H9 (cell line): ENCODE data around the gene PLEKHF1. TPM values are rescaled to one million over a fixed set of nuclear protein-coding genes. Genes with fewer than 3 reads are reported as not detected.

Experiments used
- DNase-seq: peaks from one replicate; pipeline ENCODE4 v3.0.0-alpha.2; 2017
- H2AFZ ChIP-seq: one replicate; pipeline ENCODE4 v1.6.1; 2013; ENCODE audit warnings: mild to moderate bottlenecking, low read length, control low read depth, moderate library complexity
- H2AK5ac ChIP-seq: 2 replicates; pipeline ENCODE4 v1.6.1; 2013; ENCODE audit warnings: low read length, control low read depth, mixed read lengths; ENCODE audit not compliant: insufficient read length
- H2BK120ac ChIP-seq: one replicate; pipeline ENCODE4 v1.6.1; 2013; ENCODE audit warnings: low read depth, mild to moderate bottlenecking, low read length, control low read depth, inconsistent platforms; ENCODE audit not compliant: poor library complexity, severe bottlenecking
- H2BK12ac ChIP-seq: 2 replicates; pipeline ENCODE4 v1.6.1; 2013; ENCODE audit warnings: low read length, control low read depth, mixed read lengths, low read depth; ENCODE audit not compliant: insufficient read length
- H2BK15ac ChIP-seq: 2 replicates; pipeline ENCODE4 v1.6.1; 2013; ENCODE audit warnings: low read depth, low read length, control low read depth
- H2BK20ac ChIP-seq: one replicate; pipeline ENCODE4 v1.6.1; 2013; ENCODE audit warnings: low read depth, mild to moderate bottlenecking, low read length, control low read depth, inconsistent platforms; ENCODE audit not compliant: poor library complexity, severe bottlenecking
- H2BK5ac ChIP-seq: 2 replicates; pipeline ENCODE4 v1.6.1; 2013; ENCODE audit warnings: low read length, control low read depth, mixed read lengths; ENCODE audit not compliant: insufficient read length
- H3K14ac ChIP-seq: 2 replicates; pipeline ENCODE4 v1.6.1; 2013; ENCODE audit warnings: low read length, control low read depth; ENCODE audit not compliant: insufficient read depth
- H3K18ac ChIP-seq: 2 replicates; pipeline ENCODE4 v1.6.1; 2013; ENCODE audit warnings: low read depth, mild to moderate bottlenecking, mixed read lengths, low read length, control low read depth; ENCODE audit not compliant: insufficient read length
- H3K23ac ChIP-seq: 2 replicates; pipeline ENCODE4 v1.6.1; 2013; ENCODE audit warnings: low read length, control low read depth, mixed read lengths, low read depth; ENCODE audit not compliant: insufficient read length
- H3K23me2 ChIP-seq: 2 replicates; pipeline ENCODE4 v1.6.1; 2013; ENCODE audit warnings: low read depth, mild to moderate bottlenecking, mixed read lengths, low read length, control low read depth; ENCODE audit not compliant: insufficient read length, poor library complexity, severe bottlenecking
- H3K27ac ChIP-seq: 2 replicates; pipeline ENCODE4 v1.5.1; 2013; ENCODE audit warnings: low read length, control low read depth, mixed read lengths, low read depth; ENCODE audit not compliant: insufficient read length
- H3K27me3 ChIP-seq: 2 replicates; pipeline ENCODE4 v1.6.1; 2013; ENCODE audit warnings: low read length, control low read depth, inconsistent platforms; ENCODE audit not compliant: insufficient read depth
- H3K4ac ChIP-seq: 2 replicates; pipeline ENCODE4 v1.6.1; 2013; ENCODE audit warnings: low read depth, mild to moderate bottlenecking, control low read depth, inconsistent platforms, low read length, moderate library complexity
- H3K4me1 ChIP-seq: 2 replicates; pipeline ENCODE4 v1.6.1; 2013; ENCODE audit warnings: low read length, control low read depth, inconsistent platforms; ENCODE audit not compliant: insufficient read depth
- H3K4me2 ChIP-seq: 2 replicates; pipeline ENCODE4 v1.6.1; 2013; ENCODE audit warnings: low read length, control low read depth, mixed read lengths; ENCODE audit not compliant: insufficient read length, insufficient read depth
- H3K56ac ChIP-seq: 2 replicates; pipeline ENCODE4 v1.6.1; 2013; ENCODE audit warnings: low read depth, mild to moderate bottlenecking, mixed read lengths, low read length, control low read depth; ENCODE audit not compliant: insufficient read length
- H3K79me1 ChIP-seq: 2 replicates; pipeline ENCODE4 v1.6.1; 2013; ENCODE audit warnings: low read depth, mild to moderate bottlenecking, moderate library complexity, low read length, control low read depth, inconsistent platforms; ENCODE audit not compliant: insufficient read depth, poor library complexity, severe bottlenecking
- H3K79me2 ChIP-seq: 2 replicates; pipeline ENCODE4 v1.6.1; 2013; ENCODE audit warnings: low read length, control low read depth, inconsistent platforms; ENCODE audit not compliant: insufficient read depth
- H3K9ac ChIP-seq: 2 replicates; pipeline ENCODE4 v1.6.1; 2013; ENCODE audit warnings: low read length, control low read depth, mixed read lengths; ENCODE audit not compliant: insufficient read length; ENCODE audit errors: extremely low read depth
- H3K9me3 ChIP-seq: one replicate; pipeline ENCODE4 v1.6.1; 2013; ENCODE audit warnings: low read depth, low read length, inconsistent platforms; ENCODE audit not compliant: control insufficient read depth
- H3T11ph ChIP-seq: one replicate; pipeline ENCODE4 v1.6.1; 2013; ENCODE audit warnings: mild to moderate bottlenecking, low read length, control low read depth, inconsistent platforms
- H4K20me1 ChIP-seq: one replicate; pipeline ENCODE4 v1.6.1; 2013; ENCODE audit not compliant: control insufficient read depth, insufficient read length, insufficient read depth
- H4K5ac ChIP-seq: 2 replicates; pipeline ENCODE4 v1.6.1; 2013; ENCODE audit warnings: low read depth, mild to moderate bottlenecking, mixed read lengths, low read length, control low read depth; ENCODE audit not compliant: insufficient read length
- H4K8ac ChIP-seq: replicated peaks from 2 replicates; pipeline ENCODE4 v1.6.1; 2013; ENCODE audit warnings: low read length, control low read depth, mixed read lengths, low read depth; ENCODE audit not compliant: insufficient read length
- H4K91ac ChIP-seq: 2 replicates; pipeline ENCODE4 v1.6.1; 2013; ENCODE audit warnings: low read depth, mild to moderate bottlenecking, moderate library complexity, mixed read lengths, low read length, control low read depth; ENCODE audit not compliant: insufficient read length
- H3K27ac Mint-ChIP-seq, 3 experiments: 2 replicates in 2 of 3; 3 replicates in 1 of 3; pipeline ENCODE4 v1.8.0; 2020 to 2021; ENCODE audit warnings: mixed read lengths in 3 of 3, mild to moderate bottlenecking in 1 of 3, moderate library complexity in 1 of 3
- H3K27me3 Mint-ChIP-seq: 2 replicates; pipeline ENCODE4 v1.8.0; 2021; ENCODE audit warnings: low read depth, mild to moderate bottlenecking, moderate library complexity, mixed read lengths
- H3K36me3 Mint-ChIP-seq, 3 experiments: 2 replicates in 2 of 3; 3 replicates in 1 of 3; pipeline ENCODE4 v1.8.0; 2020 to 2021; ENCODE audit warnings: low read depth in 3 of 3, mixed read lengths in 3 of 3; ENCODE audit not compliant: insufficient read depth in 1 of 3
- H3K4me1 Mint-ChIP-seq, 2 experiments: 2 replicates each; pipeline ENCODE4 v1.8.0; 2020; ENCODE audit warnings: mixed read lengths in 2 of 2
- H3K4me3 Mint-ChIP-seq, 2 experiments: 2 replicates in 1 of 2; 3 replicates in 1 of 2; pipeline ENCODE4 v1.8.0; 2020 to 2021; ENCODE audit warnings: mild to moderate bottlenecking in 2 of 2, mixed read lengths in 2 of 2, moderate library complexity in 1 of 2
- H3K9me3 Mint-ChIP-seq, 2 experiments: 2 replicates in 1 of 2; 3 replicates in 1 of 2; pipeline ENCODE4 v1.8.0; 2020; ENCODE audit warnings: mild to moderate bottlenecking in 2 of 2, mixed read lengths in 2 of 2, moderate library complexity in 1 of 2
- WGBS: extraction: QIAGEN DNeasy Blood & Tissue Kit; methylation state at CpG from one replicate; pipeline ENCODE4 v1.1.7; 2013; ENCODE audit warnings: missing lambda C conversion rate, low lambda C conversion rate, mixed read lengths; ENCODE audit not compliant: insufficient read length; ENCODE audit errors: extremely low coverage; 5-methylcytosine and 5-hydroxymethylcytosine counted together
- total RNA-seq: library from RNA; stranded (reverse); gene quantifications from 2 replicates; pipeline ENCODE4 v1.2.1, GENCODE V29; 2021
- TF ChIP-seq, protein P1 (sequence below): fragments of 200-600 bp; sonication (generic); conservative IDR thresholded peaks from 3 replicates; pipeline ENCODE4 v1.8.0; 2021; ENCODE audit warnings: antibody characterized with exemption, mild to moderate bottlenecking

PLEKHF1 gene
- total RNA-seq, 1 experiment from 2014 or later: 4.9 TPM

DNA sequence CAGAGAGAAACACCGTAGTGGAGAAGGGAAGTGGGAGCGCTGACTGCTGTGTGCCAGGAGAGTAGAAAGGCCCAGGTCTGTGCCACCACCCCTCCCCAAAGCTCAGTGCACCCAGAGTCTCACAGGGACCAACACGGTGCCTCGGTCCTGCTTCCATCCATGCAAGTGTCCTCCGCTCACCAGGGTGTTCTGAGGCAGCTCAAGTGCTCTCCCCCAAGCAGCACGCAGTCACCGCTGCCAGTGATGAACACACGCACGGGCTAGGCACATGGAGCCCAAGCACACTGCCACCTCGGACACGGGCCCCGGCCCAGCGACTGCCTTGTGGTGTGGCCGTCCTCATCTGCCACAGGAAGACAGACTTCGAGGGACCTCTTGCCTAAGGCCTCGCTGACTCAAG is 48.7 kb upstream of the PLEKHF1 start:
- Histone ChIP-seq H2AK5ac (no peak overlapping the region), H4K20me1 (no peaks in the 10 kb centered on the region), H2BK5ac (no peak overlapping the region), H3T11ph (no peak overlapping the region), H2BK15ac (no peak overlapping the region), H3K14ac (no peak overlapping the region), H3K4me1 (no peaks in the 10 kb centered on the region), H3K27ac (no peak overlapping the region), H3K23me2 (no peaks in the 10 kb centered on the region), H3K9me3 (no peaks in the 10 kb centered on the region), H2BK120ac (no peak overlapping the region), H4K8ac (no peak overlapping the region), H2AFZ (no peak overlapping the region), H3K23ac (no peak overlapping the region), H3K4me2 (no peak overlapping the region), H3K56ac (no peak overlapping the region), H2BK12ac (no peak overlapping the region), H3K4ac (no peak overlapping the region), H3K18ac (no peak overlapping the region), H4K91ac (no peak overlapping the region), H3K79me1 (no peaks in the 10 kb centered on the region), H4K5ac (no peak overlapping the region), H2BK20ac (no peak overlapping the region), H3K9ac (no peak overlapping the region), H3K79me2 (no peaks in the 10 kb centered on the region), H3K27me3 (no peaks in the 10 kb centered on the region)
- no peaks in the 10 kb centered on the region for H3K4me1 Mint-ChIP-seq
- H3K9me3 Mint-ChIP-seq: no peaks in the 10 kb centered on the region
- WGBS: no CpG with 5 or more reads among the region's 16 CpGs
- peak overlapping the region in 1 of 3 experiments; percentile 34; a peak in 1 of 7 replicates for H3K27ac Mint-ChIP-seq
- no peak for DNase-seq
- H3K27me3 Mint-ChIP-seq: no peaks in the 10 kb centered on the region; the same call in 1 of the 2 replicates
- peaks cover 19 to 39% (median 30%) of the 10 kb centered on the region in 3 experiments for H3K36me3 Mint-ChIP-seq
- H3K4me3 Mint-ChIP-seq: no peak overlapping the region
- TF ChIP-seq, protein P1, sequence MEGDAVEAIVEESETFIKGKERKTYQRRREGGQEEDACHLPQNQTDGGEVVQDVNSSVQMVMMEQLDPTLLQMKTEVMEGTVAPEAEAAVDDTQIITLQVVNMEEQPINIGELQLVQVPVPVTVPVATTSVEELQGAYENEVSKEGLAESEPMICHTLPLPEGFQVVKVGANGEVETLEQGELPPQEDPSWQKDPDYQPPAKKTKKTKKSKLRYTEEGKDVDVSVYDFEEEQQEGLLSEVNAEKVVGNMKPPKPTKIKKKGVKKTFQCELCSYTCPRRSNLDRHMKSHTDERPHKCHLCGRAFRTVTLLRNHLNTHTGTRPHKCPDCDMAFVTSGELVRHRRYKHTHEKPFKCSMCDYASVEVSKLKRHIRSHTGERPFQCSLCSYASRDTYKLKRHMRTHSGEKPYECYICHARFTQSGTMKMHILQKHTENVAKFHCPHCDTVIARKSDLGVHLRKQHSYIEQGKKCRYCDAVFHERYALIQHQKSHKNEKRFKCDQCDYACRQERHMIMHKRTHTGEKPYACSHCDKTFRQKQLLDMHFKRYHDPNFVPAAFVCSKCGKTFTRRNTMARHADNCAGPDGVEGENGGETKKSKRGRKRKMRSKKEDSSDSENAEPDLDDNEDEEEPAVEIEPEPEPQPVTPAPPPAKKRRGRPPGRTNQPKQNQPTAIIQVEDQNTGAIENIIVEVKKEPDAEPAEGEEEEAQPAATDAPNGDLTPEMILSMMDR: no peak
